CD14-positive monocyte (primary cell): ENCODE results near the gene HLA-G. TPM values are rescaled to one million over a fixed set of nuclear protein-coding genes. Genes with fewer than 3 reads are reported as not detected.
A peak's percentile ranks its signal among the peaks of the same experiment; 100 is the strongest.

Experiments used
- DNase-seq, 3 donors: peaks; one replicate each; pipeline ENCODE4 v3.0.0-alpha.2; 2011 to 2022
- H2AFZ ChIP-seq: 2 replicates; pipeline ENCODE4 v1.6.0; 2012; ENCODE audit warnings: mild to moderate bottlenecking, low read depth, low read length, inconsistent platforms; ENCODE audit not compliant: insufficient read depth, poor library complexity, severe bottlenecking
- H3K27ac ChIP-seq, 2 donors: 1 replicate in 1 of 2; 2 replicates in 1 of 2; pipeline ENCODE4 v1.5.1; 2012 to 2013; ENCODE audit warnings: low read length in 2 of 2, control low read depth in 1 of 2, inconsistent platforms in 1 of 2, low read depth in 1 of 2, mild to moderate bottlenecking in 1 of 2
- H3K27me3 ChIP-seq, 2 donors: one replicate each; pipeline versions ENCODE4 v1.6.0 to v1.6.1; 2011 to 2013; ENCODE audit warnings: low read length in 2 of 2; ENCODE audit not compliant: control insufficient read depth in 2 of 2, insufficient read depth in 2 of 2
- H3K36me3 ChIP-seq, 2 donors: replicated peaks in 1 of 2; 1 replicate in 1 of 2; 2 replicates in 1 of 2; pipeline versions ENCODE4 v1.5.1 to v1.6.1; 2012 to 2013; ENCODE audit warnings: low read length in 2 of 2, control low read depth in 1 of 2, inconsistent platforms in 1 of 2, mild to moderate bottlenecking in 1 of 2; ENCODE audit not compliant: insufficient read depth in 2 of 2, control insufficient read depth in 1 of 2
- H3K4me1 ChIP-seq, 2 donors: 1 replicate in 1 of 2; 2 replicates in 1 of 2; pipeline versions ENCODE4 v1.5.1 to v1.6.1; 2012 to 2013; ENCODE audit warnings: low read length in 2 of 2, control low read depth in 1 of 2, inconsistent platforms in 1 of 2, mild to moderate bottlenecking in 1 of 2, moderate library complexity in 1 of 2; ENCODE audit not compliant: insufficient read depth in 2 of 2, control insufficient read depth in 1 of 2
- H3K4me2 ChIP-seq: replicated peaks from 2 replicates; pipeline ENCODE3; 2012; ENCODE audit warnings: low read length, moderate library complexity, mild to moderate bottlenecking; ENCODE audit not compliant: poor library complexity, severe bottlenecking; ENCODE audit errors: extremely low read depth
- H3K4me3 ChIP-seq, 3 experiments: fragments of 200-600 bp in 1 of 3; sonication (generic) in 1 of 3; replicated peaks in 1 of 3; 1 replicate in 2 of 3; 2 replicates in 1 of 3; pipeline ENCODE4 v1.5.1; 2011 to 2013; ENCODE audit warnings: low read length in 3 of 3, mild to moderate bottlenecking in 3 of 3, control low read depth in 2 of 3, low read depth in 2 of 3, inconsistent platforms in 1 of 3, moderate library complexity in 1 of 3
- H3K79me2 ChIP-seq: 2 replicates; pipeline ENCODE4 v1.6.0; 2012; ENCODE audit warnings: mild to moderate bottlenecking, control low read depth, inconsistent platforms, low read length, moderate library complexity; ENCODE audit not compliant: insufficient read depth
- H3K9ac ChIP-seq: 2 replicates; pipeline ENCODE4 v1.6.0; 2017; ENCODE audit warnings: low read length, mild to moderate bottlenecking; ENCODE audit not compliant: insufficient read depth, poor library complexity, severe bottlenecking
- H3K9me3 ChIP-seq, 2 donors: replicated peaks in 1 of 2; 1 replicate in 1 of 2; 2 replicates in 1 of 2; pipeline versions ENCODE4 v1.5.1 to v1.6.1; 2012 to 2013; ENCODE audit warnings: low read length in 2 of 2, control low read depth in 1 of 2; ENCODE audit not compliant: control insufficient read depth in 1 of 2, insufficient read depth in 1 of 2
- H4K20me1 ChIP-seq: 2 replicates; pipeline ENCODE4 v1.6.0; 2012; ENCODE audit warnings: mild to moderate bottlenecking, low read length, control low read depth, moderate library complexity; ENCODE audit not compliant: insufficient read depth
- H3K27ac Mint-ChIP-seq, 7 donors: one replicate each; pipeline ENCODE4 v1.8.0; 2020; ENCODE audit warnings: mild to moderate bottlenecking in 7 of 7, mixed read lengths in 7 of 7, moderate library complexity in 6 of 7, inconsistent platforms in 2 of 7
- H3K27me3 Mint-ChIP-seq, 3 donors: one replicate each; pipeline ENCODE4 v1.8.0; 2021 to 2022; ENCODE audit warnings: low read depth in 3 of 3, mild to moderate bottlenecking in 3 of 3, mixed read lengths in 3 of 3, moderate library complexity in 3 of 3, inconsistent platforms in 1 of 3
- H3K36me3 Mint-ChIP-seq, 2 donors: one replicate each; pipeline ENCODE4 v1.8.0; 2020; ENCODE audit warnings: mixed read lengths in 2 of 2, inconsistent platforms in 1 of 2, mild to moderate bottlenecking in 1 of 2
- H3K4me1 Mint-ChIP-seq: one replicate; pipeline ENCODE4 v1.8.0; 2020; ENCODE audit warnings: mild to moderate bottlenecking, mixed read lengths
- H3K4me3 Mint-ChIP-seq, 2 donors: one replicate each; pipeline ENCODE4 v1.8.0; 2020; ENCODE audit warnings: mild to moderate bottlenecking in 2 of 2, mixed read lengths in 2 of 2, moderate library complexity in 1 of 2
- H3K9me3 Mint-ChIP-seq, 7 donors: one replicate each; pipeline ENCODE4 v1.8.0; 2020 to 2022; ENCODE audit warnings: mixed read lengths in 7 of 7, mild to moderate bottlenecking in 6 of 7, moderate library complexity in 6 of 7, inconsistent platforms in 2 of 7
- CTCF ChIP-seq: fragments of 200-600 bp; IDR thresholded peaks from one replicate; pipeline ENCODE4 v1.8.0; 2022; ENCODE audit warnings: antibody characterized with exemption, mild to moderate bottlenecking
- WGBS: methylation state at CpG from one replicate; pipeline ENCODE4 v1.1.5; 2013; ENCODE audit warnings: missing lambda C conversion rate; ENCODE audit not compliant: insufficient coverage; 5-methylcytosine and 5-hydroxymethylcytosine counted together
- intact Hi-C, 2 donors: fragments of 100-400 bp; cut with micrococcal nuclease; formaldehyde crosslinking; loops; one replicate each; pipeline versions ENCODE4 v1.15.0 to v1.15.1; 2023
- polyA plus RNA-seq, 3 donors: library from polyadenylated mRNA; depleted of rRNA in 1 of 3; unstranded in 2 of 3; stranded (reverse) in 1 of 3; fragments of 300-500 nt in 2 of 3; fragments of >200 nt in 1 of 3; fragmentation: Illumina TruSeq in 2 of 3; gene quantifications; 1 replicate in 2 of 3; 2 replicates in 1 of 3; pipeline ENCODE4 v1.2.3, GENCODE V29; 2012 to 2021

HLA-G gene
- polyA plus RNA-seq, 3 donors = 0.12 to 2.3 (median 0.89) TPM

DNA sequence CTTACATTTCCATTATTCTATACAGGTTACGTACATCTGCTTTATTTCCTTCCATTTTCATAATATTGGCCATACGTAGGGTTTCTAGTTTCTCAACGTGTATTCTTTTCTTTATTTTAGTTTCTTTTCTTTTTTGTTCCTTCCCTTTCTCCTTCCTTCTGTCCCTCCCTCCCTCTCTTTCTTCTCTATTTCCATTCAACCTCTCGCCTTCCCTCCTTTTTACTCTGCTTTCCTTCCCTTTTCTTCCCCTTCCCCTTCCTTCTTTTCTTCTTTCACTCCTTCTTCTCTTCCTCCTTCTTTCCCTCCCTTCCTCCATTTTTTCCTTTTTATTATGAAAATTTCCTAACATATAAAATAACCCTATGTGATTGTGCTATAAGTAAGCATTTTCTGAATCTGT is 8.7 kb upstream of the HLA-G start:
- no peaks in the 10 kb centered on the region for H3K4me1 ChIP-seq
- H3K9me3 Mint-ChIP-seq = peaks cover 0 to 3% (median 0%) of the 10 kb centered on the region in 7 donors

GRCh38 chr6:29824144-29824543 is 3.5 kb upstream of the HLA-G start:
- Histone ChIP-seq H3K9me3 (peaks cover 0 to 5% of the 10 kb centered on the region in 2 donors), H3K36me3 (no peaks in the 10 kb centered on the region), H3K9ac (no peak overlapping the region), H3K4me3 (no peak overlapping the region), H3K79me2 (no peaks in the 10 kb centered on the region), H3K27ac (no peak overlapping the region), H4K20me1 (no peaks in the 10 kb centered on the region), H3K27me3 (peaks cover 53 to 55% of the 10 kb centered on the region in 2 donors), H2AFZ (no peak overlapping the region), H3K4me1 (peaks cover 7 to 9% of the 10 kb centered on the region in 2 donors), H3K4me2 (no peak overlapping the region)
- Mint-ChIP-seq H3K4me1 (peaks cover 10% of the 10 kb centered on the region), H3K27me3 (peaks cover 52 to 78% (median 64%) of the 10 kb centered on the region in 3 donors), H3K9me3 (peaks cover 0 to 11% (median 5%) of the 10 kb centered on the region in 7 donors), H3K27ac (no peak overlapping the region), H3K4me3 (no peak overlapping the region), H3K36me3 (peaks cover 0 to 3% of the 10 kb centered on the region in 2 donors)
- no peak for DNase-seq
- TF ChIP-seq CTCF = no peak
- intact Hi-C loops = no loop called here

More for the DNA sequence above, 8.7 kb upstream of the HLA-G start:
- no peak for TF ChIP-seq CTCF
- Mint-ChIP-seq H3K4me1 (peaks cover 3% of the 10 kb centered on the region), H3K27ac (no peak overlapping the region), H3K36me3 (no peaks in the 10 kb centered on the region), H3K4me3 (peak overlapping the region in 1 of 2 donors; percentile 37), H3K27me3 (peaks cover 8 to 33% (median 18%) of the 10 kb centered on the region in 3 donors)
- Histone ChIP-seq H3K9ac (no peak overlapping the region), H3K4me2 (no peak overlapping the region), H3K4me3 (no peak overlapping the region), H2AFZ (no peak overlapping the region), H3K27ac (no peak overlapping the region), H3K79me2 (no peaks in the 10 kb centered on the region), H3K9me3 (no peaks in the 10 kb centered on the region), H3K27me3 (peaks cover 4 to 17% of the 10 kb centered on the region in 2 donors), H3K36me3 (no peaks in the 10 kb centered on the region), H4K20me1 (no peaks in the 10 kb centered on the region)
- 91% methylated on average over 4 of the region's 4 CpGs for WGBS
- DNase-seq = no peak
- intact Hi-C loops = no loop called here
